IMR-90 (cell line): Measurements from ENCODE around the gene GMPR. TPM values are rescaled to one million over a fixed set of nuclear protein-coding genes. Genes with fewer than 3 reads are reported as not detected.

Experiments
- ATAC-seq: fragments of 200-7000 bp; cut with Tn5 transposase; 2 replicates; pipeline ENCODE4 v1.9.1; 2020; ENCODE audit warnings: low read depth, mild to moderate bottlenecking, moderate library complexity
- BruUV-seq: library from RNA; stranded (reverse); fragments of 400-500 nt; replicated peaks from 2 replicates; lab custom pipeline; 2021; lab: Mats Ljungman, UMichigan
- CTCF ChIA-PET: fragments of 300-600 bp; formaldehyde crosslinking; extraction: SDS; loops from one replicate; lab custom pipeline; 2021; ENCODE audit warnings: antibody characterized with exemption; lab: Yijun Ruan, JAX
- POLR2A ChIA-PET: fragments of 300-600 bp; sonication (Branson Sonifier 250); formaldehyde crosslinking; loops from one replicate; lab custom pipeline; 2022; ENCODE audit warnings: antibody characterized with exemption; ENCODE audit not compliant: unreplicated experiment; lab: Charles Lee
- DNase-seq: peaks from one replicate; pipeline ENCODE4 v3.0.0; 2013
- H2AFZ ChIP-seq: replicated peaks from 2 replicates; pipeline ENCODE3; 2013; ENCODE audit warnings: low read length, mild to moderate bottlenecking; ENCODE audit not compliant: poor library complexity
- H2AK5ac ChIP-seq: 2 replicates; pipeline ENCODE4 v1.6.1; 2013; ENCODE audit warnings: low read depth, low read length, inconsistent platforms
- H2AK9ac ChIP-seq: replicated peaks from 2 replicates; pipeline ENCODE3; 2013; ENCODE audit warnings: mild to moderate bottlenecking, low read depth, low read length, moderate library complexity; ENCODE audit not compliant: poor library complexity
- H2BK120ac ChIP-seq: 2 replicates; pipeline ENCODE4 v1.6.1; 2013; ENCODE audit warnings: low read depth, low read length, inconsistent platforms
- H2BK15ac ChIP-seq: 3 replicates; pipeline ENCODE4 v1.6.1; 2013; ENCODE audit warnings: low read depth, low read length, inconsistent platforms
- H2BK20ac ChIP-seq: 2 replicates; pipeline ENCODE4 v1.6.1; 2013; ENCODE audit warnings: low read depth, mild to moderate bottlenecking, inconsistent platforms, low read length, moderate library complexity
- H2BK5ac ChIP-seq: 2 replicates; pipeline ENCODE4 v1.6.1; 2013; ENCODE audit warnings: mild to moderate bottlenecking, low read depth, low read length, inconsistent platforms; ENCODE audit not compliant: poor library complexity, severe bottlenecking
- H3K14ac ChIP-seq: replicated peaks from 2 replicates; pipeline ENCODE4 v1.6.1; 2013; ENCODE audit warnings: low read depth, low read length, inconsistent platforms
- H3K18ac ChIP-seq: 2 replicates; pipeline ENCODE4 v1.6.1; 2013; ENCODE audit warnings: low read depth, low read length, control low read depth
- H3K23ac ChIP-seq: 2 replicates; pipeline ENCODE4 v1.6.1; 2013; ENCODE audit warnings: low read depth, low read length, inconsistent platforms
- H3K27ac ChIP-seq: 2 replicates; pipeline ENCODE4 v1.5.1; 2013; ENCODE audit warnings: mild to moderate bottlenecking, control low read depth, low read length; ENCODE audit not compliant: insufficient read depth
- H3K27me3 ChIP-seq: 2 replicates; pipeline ENCODE4 v1.6.1; 2013; ENCODE audit warnings: low read length; ENCODE audit not compliant: control insufficient read depth, insufficient read depth
- H3K36me3 ChIP-seq: 2 replicates; pipeline ENCODE4 v1.6.1; 2013; ENCODE audit warnings: low read length, mixed read lengths; ENCODE audit not compliant: control insufficient read depth, insufficient read depth
- H3K4ac ChIP-seq: 2 replicates; pipeline ENCODE4 v1.6.1; 2013; ENCODE audit warnings: low read depth, low read length, inconsistent platforms
- H3K4me1 ChIP-seq: 2 replicates; pipeline ENCODE4 v1.6.1; 2013; ENCODE audit warnings: low read length, mixed read lengths; ENCODE audit not compliant: control insufficient read depth, insufficient read depth
- H3K4me2 ChIP-seq: 2 replicates; pipeline ENCODE4 v1.6.1; 2013; ENCODE audit warnings: low read depth, mild to moderate bottlenecking, control low read depth, low read length, moderate library complexity
- H3K4me3 ChIP-seq: 2 replicates; pipeline ENCODE4 v1.5.1; 2013; ENCODE audit warnings: low read depth, mild to moderate bottlenecking, control low read depth, low read length, moderate library complexity; ENCODE audit not compliant: insufficient read depth
- H3K56ac ChIP-seq: 2 replicates; pipeline ENCODE4 v1.6.1; 2013; ENCODE audit warnings: low read length, inconsistent platforms; ENCODE audit not compliant: insufficient read depth; ENCODE audit errors: extremely low read depth
- H3K79me1 ChIP-seq, 2 experiments: 2 replicates each; pipeline ENCODE4 v1.6.1; 2013; ENCODE audit warnings: low read length in 2 of 2, inconsistent platforms in 1 of 2, low read depth in 1 of 2
- H3K9ac ChIP-seq: 2 replicates; pipeline ENCODE4 v1.6.1; 2013; ENCODE audit warnings: low read depth, low read length, control low read depth
- H3K9me1 ChIP-seq: 2 replicates; pipeline ENCODE4 v1.6.1; 2013; ENCODE audit warnings: low read length, inconsistent platforms; ENCODE audit not compliant: insufficient read depth
- H3K9me3 ChIP-seq: 2 replicates; pipeline ENCODE4 v1.6.1; 2013; ENCODE audit warnings: low read length; ENCODE audit not compliant: control insufficient read depth, insufficient read depth
- H4K20me1 ChIP-seq: 2 replicates; pipeline ENCODE4 v1.6.1; 2013; ENCODE audit warnings: low read length, inconsistent platforms; ENCODE audit not compliant: insufficient read depth
- H4K5ac ChIP-seq: 2 replicates; pipeline ENCODE4 v1.6.1; 2013; ENCODE audit warnings: mild to moderate bottlenecking, low read depth, low read length, control low read depth
- H4K8ac ChIP-seq, 2 experiments: 2 replicates each; pipeline ENCODE4 v1.6.1; 2013; ENCODE audit warnings: low read depth in 2 of 2, low read length in 2 of 2, control low read depth in 1 of 2, inconsistent platforms in 1 of 2
- H4K91ac ChIP-seq: 2 replicates; pipeline ENCODE4 v1.6.1; 2013; ENCODE audit warnings: low read depth, low read length, inconsistent platforms; ENCODE audit not compliant: insufficient read depth
- BHLHE40 ChIP-seq: fragments of 150-350 bp; IDR thresholded peaks from 2 replicates; pipeline ENCODE4 v1.6.1; 2016; ENCODE audit warnings: mild to moderate bottlenecking, low read depth, low read length
- CTCF ChIP-seq: conservative IDR thresholded peaks from 2 replicates; pipeline ENCODE4 v1.5.1; 2012; ENCODE audit warnings: mild to moderate bottlenecking, low read depth, low read length, improper control_type of control experiment
- ELK1 ChIP-seq: fragments of 150-350 bp; IDR thresholded peaks from 2 replicates; pipeline ENCODE4 v1.6.1; 2016; ENCODE audit warnings: low read depth, mild to moderate bottlenecking, low read length, moderate library complexity, borderline replicate concordance
- FOS ChIP-seq: fragments of 150-350 bp; IDR thresholded peaks from 2 replicates; pipeline ENCODE4 v1.6.1; 2016; ENCODE audit warnings: low read depth, low read length
- MAFK ChIP-seq: IDR thresholded peaks from 2 replicates; pipeline ENCODE4 v1.6.1; 2012; ENCODE audit warnings: low read depth, low read length, improper control_type of control experiment
- MAZ ChIP-seq: IDR thresholded peaks from 2 replicates; pipeline ENCODE4 v1.6.1; 2012; ENCODE audit warnings: low read depth, mild to moderate bottlenecking, low read length, improper control_type of control experiment, moderate library complexity, borderline replicate concordance
- MXI1 ChIP-seq: IDR thresholded peaks from 2 replicates; pipeline ENCODE4 v1.6.1; 2012; ENCODE audit warnings: low read depth, mild to moderate bottlenecking, low read length, moderate library complexity, borderline replicate concordance
- NFE2L2 ChIP-seq: fragments of 150-350 bp; IDR thresholded peaks from 2 replicates; pipeline ENCODE4 v1.6.1; 2016; ENCODE audit warnings: low read depth, mild to moderate bottlenecking, low read length
- RAD21 ChIP-seq: IDR thresholded peaks from 2 replicates; pipeline ENCODE4 v1.6.1; 2012; ENCODE audit warnings: low read length, improper control_type of control experiment
- RCOR1 ChIP-seq: IDR thresholded peaks from 2 replicates; pipeline ENCODE4 v1.6.1; 2012; ENCODE audit warnings: mild to moderate bottlenecking, low read length, improper control_type of control experiment; ENCODE audit not compliant: insufficient replicate concordance
- RFX5 ChIP-seq: IDR thresholded peaks from 2 replicates; pipeline ENCODE4 v1.8.0; 2012; ENCODE audit warnings: low read depth, mild to moderate bottlenecking, low read length, moderate library complexity
- SMC3 ChIP-seq: fragments of 150-350 bp; IDR thresholded peaks from 2 replicates; pipeline ENCODE4 v1.6.1; 2016; ENCODE audit warnings: low read depth, mild to moderate bottlenecking, antibody characterized with exemption, low read length, moderate library complexity
- USF2 ChIP-seq: fragments of 150-350 bp; IDR thresholded peaks from 2 replicates; pipeline ENCODE4 v1.6.1; 2017; ENCODE audit warnings: mild to moderate bottlenecking, antibody characterized with exemption, low read length, low read depth
- WGBS, 2 experiments: methylation state at CpG; one replicate each; pipeline versions ENCODE4 v1.1.5 to v1.1.7; 2013; ENCODE audit warnings: missing lambda C conversion rate in 2 of 2; ENCODE audit not compliant: insufficient read length in 1 of 2; ENCODE audit errors: extremely low coverage in 2 of 2; 5-methylcytosine and 5-hydroxymethylcytosine counted together
- dilution Hi-C: fragments of 300-500 bp; cut with HindIII; formaldehyde crosslinking; loops from one replicate; pipeline ENCODE4 v1.14.3; 2018; ENCODE audit warnings: low sequenced_read_pairs; ENCODE audit not compliant: unreplicated experiment
- in situ Hi-C: fragments of 300-500 bp; cut with MboI; formaldehyde crosslinking; loops from 3 replicates; pipeline ENCODE4 v1.14.3; 2019; ENCODE audit warnings: low sequenced_read_pairs, inconsistent platforms, mixed read lengths
- intact Hi-C: fragments of 100-400 bp; cut with micrococcal nuclease; formaldehyde crosslinking; loops from 2 replicates; pipeline ENCODE4 v1.10.0; 2022
- polyA plus RNA-seq, 3 experiments: library from polyadenylated mRNA; depleted of rRNA; stranded (reverse); fragments of >200 nt; gene quantifications; 2 replicates each; pipeline ENCODE4 v1.2.3, GENCODE V29; 2012; ENCODE audit warnings: low replicate concordance in 1 of 3
- total RNA-seq: library from RNA; depleted of rRNA; stranded (reverse); fragments of >200 nt; gene quantifications from 2 replicates; pipeline ENCODE4 v1.2.3, GENCODE V29; 2012

GMPR gene
- total and polyA plus RNA-seq, 2 of the 4 experiments (the other 2 are of a cell fraction), result 6.3 to 8.6 TPM

GRCh38 chr6:16296061-16296670 lies 57.8 kb downstream of the GMPR start:
- Histone ChIP-seq H3K4me3 (no peak overlapping the region), H3K9me1 (no peaks in the 10 kb centered on the region), H2AK9ac (no peak overlapping the region), H2BK120ac (no peak overlapping the region), H4K20me1 (no peaks in the 10 kb centered on the region), H2AFZ (no peak overlapping the region), H3K4me1 (no peaks in the 10 kb centered on the region), H3K14ac (no peak overlapping the region), H3K9ac (no peak overlapping the region), H3K9me3 (no peaks in the 10 kb centered on the region), H2BK15ac (no peak overlapping the region), H3K23ac (no peak overlapping the region), H3K36me3 (peaks cover 1% of the 10 kb centered on the region; the same call in 1 of the 2 replicates), H3K27ac (no peak overlapping the region), H3K18ac (no peak overlapping the region), H4K91ac (no peak overlapping the region), H2AK5ac (no peak overlapping the region), H4K8ac (no peak overlapping the region), H3K56ac (no peak overlapping the region), H2BK5ac (no peak overlapping the region), H2BK20ac (no peak overlapping the region), H3K79me1 (no peaks in the 10 kb centered on the region), H3K27me3 (no peaks in the 10 kb centered on the region), H3K4ac (no peak overlapping the region), H3K4me2 (no peak overlapping the region), H4K5ac (no peak overlapping the region)
- in situ Hi-C loops (no loop called here), intact Hi-C loops (no loop called here), dilution Hi-C loops (no loop called here)
- 94% methylated on average over 5 of the region's 7 CpGs; no CpG with 5 or more reads in 1 of the 2 experiments for WGBS, 2 experiments
- no peak for TF ChIP-seq SMC3
- no peak for TF ChIP-seq FOS
- TF ChIP-seq RCOR1, result no peak
- no peak for TF ChIP-seq RFX5
- TF ChIP-seq MXI1, result no peak
- TF ChIP-seq MAZ, result no peak
- no peak for TF ChIP-seq MAFK
- TF ChIP-seq USF2, result no peak
- no peak for TF ChIP-seq CTCF
- TF ChIP-seq ELK1, result no peak
- TF ChIP-seq BHLHE40, result no peak
- TF ChIP-seq RAD21, result no peak
- TF ChIP-seq NFE2L2, result no peak
- ChIA-PET POLR2A (no interaction called here), CTCF (interaction anchor here (1.2 kb wide), 1 partner anchor 10 kb away, joined by 4 read pairs; no protein-coding TSS in a partner anchor)
- DNase-seq (no peak), ATAC-seq (no peak)
- BruUV-seq, result no TSS peak
